ENCODE data around the gene MERTK. TPM values are rescaled to one million over a fixed set of nuclear protein-coding genes. Genes with fewer than 3 reads are reported as not detected.
"Not testable (repeated sequence)": the region's sequence is repeated elsewhere in the genome, so short reads cannot be mapped to it uniquely, and the experiment has no call there.

The MERTK gene
- total RNA-seq, 2 experiments from 2014 or later: 0.94 to 1.4 TPM

DNA sequence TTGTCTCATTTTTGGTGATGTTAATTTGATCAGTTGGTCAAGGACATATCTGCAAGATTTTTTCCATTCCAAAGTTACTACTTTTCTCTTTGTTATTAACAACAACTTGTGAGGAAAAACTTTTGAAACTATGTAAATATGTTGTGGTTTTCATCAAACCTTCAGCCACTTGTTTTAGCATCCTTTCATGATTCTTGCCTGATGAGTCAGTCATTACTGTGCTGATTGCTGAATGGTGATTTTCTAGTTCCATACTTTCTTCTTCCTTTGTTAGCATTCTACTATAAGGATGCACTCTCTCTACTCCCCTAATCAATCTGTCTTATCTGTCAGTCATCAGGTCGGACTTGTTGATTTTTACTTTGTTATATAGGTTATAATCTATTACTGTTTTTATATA is 167.6 kb downstream of the MERTK start:
- Mint-ChIP-seq H3K36me3 (ENCODE audit: low read depth) (peaks cover 77% of the 10 kb centered on the region), H3K27me3 (no peaks in the 10 kb centered on the region), H3K4me1 (peaks cover 43% of the 10 kb centered on the region), H3K27ac (peak overlapping the region; percentile 26), H3K9me3 (ENCODE audit: low read depth) (peaks cover 14% of the 10 kb centered on the region), H3K4me3 (no peak overlapping the region)
- CTCF ChIA-PET: interaction anchor here (0.6 to 2.0 kb wide), 2 partner anchors 12 to 22 kb away, joined by 4 read pairs; no protein-coding TSS in a partner anchor
- intact Hi-C loops (cut with DNase I, micrococcal nuclease): loop anchor here in 1 of 2 experiments (2.0 kb wide), 1 partner anchor 47 kb away; no protein-coding TSS in a partner anchor
- DNase-seq (no peak), ATAC-seq (no peak)
- POLR2A ChIA-PET: interaction anchor here (0.9 kb wide), 1 partner anchor 11 kb away, joined by 3 read pairs; the partner anchor contains the start of gene TMEM87B

DNA sequence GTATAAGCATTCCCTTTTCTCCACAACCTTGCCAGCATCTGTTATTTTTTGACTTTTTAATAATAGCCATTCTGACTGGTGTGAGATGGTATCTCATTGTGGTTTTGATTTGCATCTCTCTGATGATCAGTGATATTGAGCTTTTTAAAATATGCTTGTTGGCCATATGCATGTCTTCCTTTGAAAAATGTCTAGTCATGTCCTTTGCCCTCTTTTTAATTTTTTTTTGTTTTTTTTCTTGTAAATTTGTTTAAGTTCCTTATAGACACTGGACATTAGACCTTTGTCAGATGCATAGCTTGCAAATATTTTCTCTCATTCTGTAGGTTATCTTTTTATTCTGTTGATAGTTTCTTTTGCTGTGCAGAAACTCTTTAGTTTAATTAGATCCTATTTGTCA is 171.4 kb downstream of the MERTK start:
- peaks cover 49% of the 10 kb centered on the region for H3K4me1 Mint-ChIP-seq
- POLR2A ChIA-PET; H3K27me3 Mint-ChIP-seq; H3K4me3 Mint-ChIP-seq; H3K27ac Mint-ChIP-seq; DNase-seq; intact Hi-C loops (cut with DNase I, micrococcal nuclease); ATAC-seq: not testable (repeated sequence)
- H3K36me3 Mint-ChIP-seq (ENCODE audit: low read depth): peaks cover 76% of the 10 kb centered on the region
- H3K9me3 Mint-ChIP-seq (ENCODE audit: low read depth): peaks cover 12% of the 10 kb centered on the region
- CTCF ChIA-PET: interaction anchor here (1.0 kb wide), 1 partner anchor 19 kb away, joined by 3 read pairs; no protein-coding TSS in a partner anchor

DNA sequence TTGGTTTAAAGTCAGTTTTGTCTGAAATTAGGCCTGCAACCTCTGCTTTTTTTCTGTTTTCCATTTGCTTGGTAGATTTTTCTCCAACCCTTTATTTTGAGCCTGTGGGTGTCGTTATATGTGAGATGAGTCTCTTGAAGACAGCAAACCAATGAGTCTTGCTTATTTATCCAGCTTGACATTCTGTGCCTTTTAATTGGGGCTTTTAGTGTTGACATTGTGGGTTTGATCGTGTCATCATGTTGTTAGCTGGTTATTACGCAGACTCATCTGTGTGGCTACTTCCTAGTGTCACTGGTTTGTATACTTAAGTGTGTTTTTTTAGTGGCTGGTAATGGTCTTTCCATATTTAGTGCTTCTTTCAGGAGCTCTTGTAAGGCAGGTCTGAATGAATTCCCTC is 175.5 kb downstream of the MERTK start:
- peaks cover 12% of the 10 kb centered on the region for H3K9me3 Mint-ChIP-seq (ENCODE audit: low read depth)
- ATAC-seq (no peak), DNase-seq (no peak)
- ChIA-PET CTCF (interaction anchor here (0.8 to 1.7 kb wide), 3 partner anchors 10 to 17 kb away, joined by 3 to 5 read pairs (median 3); no protein-coding TSS in a partner anchor), POLR2A (no interaction called here)
- peaks cover 71% of the 10 kb centered on the region for H3K36me3 Mint-ChIP-seq (ENCODE audit: low read depth)
- peaks cover 54% of the 10 kb centered on the region for H3K4me1 Mint-ChIP-seq
- H3K4me3 Mint-ChIP-seq: no peak overlapping the region
- intact Hi-C loops (cut with DNase I, micrococcal nuclease): loop anchor here in 1 of 2 experiments (2.0 kb wide), 1 partner anchor 19 kb away; the partner anchor contains the start of gene TMEM87B
- peak overlapping the region; percentile 17 for H3K27ac Mint-ChIP-seq
- no peaks in the 10 kb centered on the region for H3K27me3 Mint-ChIP-seq

DNA sequence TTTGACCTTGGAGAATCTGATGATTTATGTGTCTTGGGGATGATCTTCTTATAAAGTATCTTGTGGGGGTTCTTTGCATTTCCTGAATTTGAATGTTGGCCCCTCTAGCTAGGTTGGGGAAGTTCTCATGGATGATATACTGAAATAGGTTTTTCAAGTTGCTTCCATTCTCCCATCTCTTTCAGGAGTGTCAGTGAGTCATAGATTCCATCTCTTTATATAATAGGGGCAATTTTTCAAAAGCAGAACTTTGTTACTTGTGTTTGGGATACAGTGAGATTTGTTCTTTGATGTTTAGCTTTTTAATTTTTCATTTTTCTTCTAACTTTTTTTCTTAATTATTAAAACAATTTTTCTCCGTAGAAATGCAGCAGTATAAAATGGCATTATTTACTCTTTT is 176.1 kb downstream of the MERTK start:
- peaks cover 70% of the 10 kb centered on the region for H3K36me3 Mint-ChIP-seq (ENCODE audit: low read depth)
- intact Hi-C loops (cut with DNase I, micrococcal nuclease): loop anchor here in 1 of 2 experiments (2.0 kb wide), 1 partner anchor 20 kb away; the partner anchor contains the start of gene TMEM87B
- H3K27me3 Mint-ChIP-seq: no peaks in the 10 kb centered on the region
- POLR2A ChIA-PET: no interaction called here
- H3K9me3 Mint-ChIP-seq (ENCODE audit: low read depth): peaks cover 8% of the 10 kb centered on the region
- CTCF ChIA-PET: interaction anchor here (0.9 to 1.7 kb wide), 3 partner anchors 10 to 412 kb away, joined by 3 to 5 read pairs (median 4); no protein-coding TSS in a partner anchor
- H3K4me3 Mint-ChIP-seq: no peak overlapping the region
- DNase-seq: no peak
- no peak for ATAC-seq
- H3K27ac Mint-ChIP-seq: peak overlapping the region; percentile 20
- peaks cover 50% of the 10 kb centered on the region for H3K4me1 Mint-ChIP-seq

DNA sequence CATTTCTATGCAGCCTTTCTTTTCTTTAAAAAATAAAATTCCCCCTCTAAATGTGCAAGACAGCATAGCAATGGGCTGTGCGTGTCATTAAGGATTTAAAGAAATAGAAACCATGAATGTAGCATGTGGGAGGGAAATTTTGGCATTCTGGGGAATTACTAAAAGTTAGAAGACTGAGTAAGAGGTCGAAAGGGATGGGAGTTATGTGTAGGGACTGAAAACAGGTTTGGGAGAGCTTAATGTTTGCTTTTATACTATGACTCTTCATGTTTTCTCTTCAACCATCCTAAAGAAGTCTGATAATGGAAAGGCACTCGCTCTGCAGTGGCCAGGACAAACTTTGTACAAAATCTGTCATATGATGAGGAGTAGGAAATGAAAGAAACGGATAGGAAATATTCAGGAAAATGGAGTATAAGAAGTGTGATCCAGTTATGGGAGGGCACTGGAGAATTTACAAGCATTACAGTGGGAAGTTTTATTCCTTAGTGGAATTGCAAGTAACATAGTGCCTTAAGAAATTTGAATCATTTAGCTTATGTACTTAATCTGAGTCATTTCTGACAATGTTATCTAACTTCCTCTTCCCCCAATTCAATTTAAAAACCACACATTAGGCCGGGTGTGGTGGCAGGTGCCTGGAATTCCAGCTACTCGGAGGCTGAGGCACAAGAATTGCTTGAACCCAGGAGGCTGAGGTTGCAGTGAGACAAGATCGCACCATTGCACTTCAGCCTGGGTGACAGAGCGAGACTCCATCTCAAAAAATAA is 177.3 kb downstream of the MERTK start:
- H3K36me3 Mint-ChIP-seq (ENCODE audit: low read depth): peaks cover 62% of the 10 kb centered on the region
- CTCF ChIA-PET: interaction anchor here (1.0 to 1.1 kb wide), 2 partner anchors 12 to 410 kb away, joined by 4 to 5 read pairs; no protein-coding TSS in a partner anchor
- H3K9me3 Mint-ChIP-seq (ENCODE audit: low read depth): peaks cover 6% of the 10 kb centered on the region
- intact Hi-C loops (cut with DNase I, micrococcal nuclease): loop anchor here in 1 of 2 experiments (2.0 kb wide), 1 partner anchor 21 kb away; the partner anchor contains the start of gene TMEM87B
- H3K27me3 Mint-ChIP-seq: no peaks in the 10 kb centered on the region
- POLR2A ChIA-PET: no interaction called here
- ATAC-seq: peak; percentile 47
- peak overlapping the region; percentile 59 for H3K27ac Mint-ChIP-seq
- no peak overlapping the region for H3K4me3 Mint-ChIP-seq
- no peak for DNase-seq
- H3K4me1 Mint-ChIP-seq: peaks cover 49% of the 10 kb centered on the region

DNA sequence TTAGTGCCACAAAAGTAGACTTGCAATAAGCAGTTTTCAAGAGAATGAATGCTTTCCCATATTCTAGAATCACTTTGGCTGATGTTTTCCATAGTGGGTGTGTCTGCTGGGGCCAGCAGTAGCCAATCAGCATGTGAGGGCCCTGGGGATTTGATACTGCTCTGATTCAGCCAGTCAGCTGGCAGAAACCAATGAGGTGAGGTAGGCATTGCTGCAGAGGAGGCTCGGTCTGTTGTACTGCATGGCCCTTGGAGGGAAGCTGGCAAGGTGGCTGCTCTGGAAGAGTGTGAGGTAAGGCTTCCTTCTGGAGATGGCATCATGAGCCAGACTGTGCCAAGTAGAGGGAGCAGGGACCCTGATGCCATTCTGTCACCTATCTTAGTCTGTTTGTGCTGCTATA is 179.4 kb downstream of the MERTK start:
- POLR2A ChIA-PET: no interaction called here

More for the DNA sequence above, 179.4 kb downstream of the MERTK start:
- Mint-ChIP-seq H3K36me3 (ENCODE audit: low read depth) (peaks cover 58% of the 10 kb centered on the region), H3K27ac (no peak overlapping the region), H3K4me3 (no peak overlapping the region), H3K9me3 (ENCODE audit: low read depth) (peaks cover 6% of the 10 kb centered on the region), H3K4me1 (peaks cover 35% of the 10 kb centered on the region), H3K27me3 (no peaks in the 10 kb centered on the region)
- DNase-seq (no peak), ATAC-seq (peak; percentile 58)
- intact Hi-C loops (cut with DNase I, micrococcal nuclease): no loop called here
- CTCF ChIA-PET: no interaction called here

Other genes starting within 250 kb of the MERTK start
- gene ANAPC1, start 14.4 kb upstream of the MERTK start, total RNA-seq: 100 to 1,000 TPM in 1 of 2 experiments, 10 to 100 TPM in 1; 85.1 to 113 TPM
- 10 to 100 TPM; 14.5 to 17.6 TPM for gene TMEM87B, start 156.7 kb downstream of the MERTK start, total RNA-seq
- gene FBLN7, start 239.8 kb downstream of the MERTK start, total RNA-seq: 10 to 100 TPM; 40.5 to 40.6 TPM